Ureter (tissue), 1 donor: ENCODE data around the gene ACSM3. TPM values are rescaled to one million over a fixed set of nuclear protein-coding genes. Genes with fewer than 3 reads are reported as not detected.
"Not testable (repeated sequence)": the region's sequence is repeated elsewhere in the genome, so short reads cannot be mapped to it uniquely, and the experiment has no call there.

Source experiments
- DNase-seq: peaks from one replicate; pipeline ENCODE4 v3.0.0-alpha.2; 2020; ENCODE audit warnings: low spot score
- total RNA-seq: library from RNA; stranded (reverse); gene quantifications from one replicate; pipeline ENCODE4 v1.2.4, GENCODE V29; 2023
- donor health status: DM: yes; HTN: yes; CAD: no.

Gene ACSM3
- total RNA-seq, 1 donor from 2014 or later: 30.6 TPM

DNA sequence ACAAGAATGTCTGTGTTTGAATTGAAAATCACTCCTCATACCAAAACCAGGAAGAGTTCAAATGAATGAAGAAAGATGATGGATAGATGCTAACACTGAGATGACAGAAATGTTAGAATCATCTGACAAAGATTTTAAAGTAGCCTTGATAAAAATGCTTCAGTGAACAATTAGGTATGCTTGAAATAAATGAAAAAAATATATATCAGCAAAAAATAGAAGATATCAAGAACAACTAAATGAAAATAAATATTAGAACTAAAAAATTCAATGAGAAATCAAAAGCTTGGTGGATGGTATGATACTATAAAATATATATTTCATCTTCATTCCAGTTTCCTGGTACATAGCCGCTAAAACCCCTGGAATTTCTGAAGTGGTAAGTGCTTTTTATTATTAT is 8.6 kb upstream of the ACSM3 start:
- no peak for DNase-seq

DNA sequence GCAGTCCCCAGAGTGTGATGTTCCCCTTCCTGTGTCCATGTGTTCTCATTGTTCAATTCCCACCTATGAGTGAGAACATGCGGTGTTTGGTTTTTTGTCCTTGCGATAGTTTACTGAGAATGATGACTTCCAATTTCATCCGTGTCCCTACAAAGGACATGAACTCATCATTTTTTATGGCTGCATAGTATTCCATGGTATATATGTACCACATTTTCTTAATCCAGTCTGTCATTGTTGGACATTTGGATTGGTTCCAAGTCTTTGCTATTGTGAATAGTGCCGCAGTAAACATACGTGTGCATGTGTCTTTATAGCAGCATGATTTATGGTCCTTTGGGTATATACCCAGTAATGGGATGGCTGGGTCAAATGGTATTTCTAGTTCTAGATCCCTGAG is 8.0 kb upstream of the ACSM3 start:
- not testable (repeated sequence) for DNase-seq

DNA sequence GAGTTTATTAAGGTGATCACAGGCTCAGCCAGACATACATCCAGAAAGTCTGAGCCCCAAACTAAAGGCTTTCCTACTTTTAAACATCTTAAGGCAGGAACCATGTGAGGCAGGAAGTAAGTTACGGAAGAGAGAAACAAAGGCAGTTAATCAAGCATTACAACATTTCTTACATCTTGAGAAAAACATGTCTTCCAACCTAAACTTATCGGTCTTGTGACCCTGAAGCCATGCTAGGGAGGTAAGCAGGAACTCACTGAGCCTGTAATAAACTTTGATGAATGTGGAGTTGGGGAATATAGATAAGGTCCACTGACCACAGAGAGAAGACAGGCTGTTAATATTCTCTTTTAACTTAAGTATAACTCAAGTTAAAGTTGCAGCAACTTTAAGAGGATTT is 3.5 kb upstream of the ACSM3 start:
- no peak for DNase-seq

DNA sequence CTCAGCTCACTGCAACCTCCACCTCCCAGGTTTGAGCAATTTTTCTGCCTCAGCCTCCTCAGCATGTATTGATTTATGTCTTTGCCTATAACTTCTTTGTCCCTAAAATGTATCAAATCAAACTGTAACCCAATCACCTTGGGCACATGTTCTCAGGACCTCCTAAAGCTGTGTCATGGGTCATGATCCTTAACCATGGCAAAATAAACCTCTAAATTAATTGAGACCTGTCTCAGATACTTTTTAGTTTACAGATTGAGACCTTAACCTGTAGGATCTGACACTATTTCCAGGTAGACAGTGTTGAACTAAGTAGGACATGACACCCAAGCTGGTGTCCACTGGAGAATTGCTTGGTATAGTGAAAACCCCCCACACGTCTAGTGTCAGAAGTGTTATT is 2.6 kb upstream of the ACSM3 start:
- no peak for DNase-seq

DNA sequence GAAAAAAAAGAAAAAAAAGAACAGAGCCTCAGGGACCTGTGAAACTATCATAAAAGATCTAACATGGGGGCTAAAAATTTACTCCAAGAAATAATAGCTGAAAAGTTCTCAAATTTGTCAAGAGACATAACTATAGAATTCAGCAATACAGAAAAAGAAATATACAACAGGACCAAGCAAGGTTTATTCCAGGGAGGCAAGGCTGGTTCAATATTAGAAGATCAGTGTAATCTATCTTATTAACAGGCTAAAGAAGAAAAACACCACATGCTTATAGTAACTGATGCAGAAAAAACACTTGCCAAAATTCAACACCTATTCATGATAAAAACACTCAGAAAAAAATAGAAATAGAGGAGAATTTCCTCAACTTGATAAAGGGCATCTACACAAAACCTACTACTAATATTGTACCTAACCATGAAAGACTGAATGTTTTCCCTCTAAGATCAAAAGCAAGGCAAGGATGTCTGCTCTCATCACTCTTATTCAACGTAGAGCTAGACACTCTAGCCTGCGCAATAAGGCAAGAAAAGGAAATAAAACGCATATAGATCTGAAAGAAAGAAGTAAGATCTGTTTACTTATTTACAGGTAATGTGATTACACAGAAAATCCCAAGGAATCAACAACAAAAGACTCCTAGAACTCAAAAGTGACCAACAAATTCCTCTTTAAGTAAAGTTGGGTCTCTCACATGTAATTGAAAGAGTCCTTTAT is 1.2 kb upstream of the ACSM3 start:
- DNase-seq: no peak

DNA sequence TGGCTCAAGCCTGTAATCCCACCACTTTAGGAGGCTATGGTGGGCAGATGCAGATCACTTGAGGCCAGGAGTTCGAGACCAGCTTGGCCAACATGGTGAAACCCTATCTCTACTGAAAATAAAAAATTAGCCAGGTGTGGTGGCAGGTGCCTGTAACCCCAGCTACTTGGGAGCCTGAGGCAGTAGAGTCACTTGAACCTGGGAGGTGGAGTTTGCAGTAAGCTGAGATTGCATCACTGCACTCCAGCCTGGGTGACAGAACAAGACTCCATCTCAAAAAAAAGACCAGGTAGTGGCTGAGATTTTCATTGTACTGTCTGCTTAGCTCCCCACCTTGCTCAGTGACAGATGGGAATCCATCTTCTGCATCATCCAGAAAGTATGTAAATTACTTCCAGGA is 634 bp downstream of the ACSM3 start:
- not testable (repeated sequence) for DNase-seq

DNA sequence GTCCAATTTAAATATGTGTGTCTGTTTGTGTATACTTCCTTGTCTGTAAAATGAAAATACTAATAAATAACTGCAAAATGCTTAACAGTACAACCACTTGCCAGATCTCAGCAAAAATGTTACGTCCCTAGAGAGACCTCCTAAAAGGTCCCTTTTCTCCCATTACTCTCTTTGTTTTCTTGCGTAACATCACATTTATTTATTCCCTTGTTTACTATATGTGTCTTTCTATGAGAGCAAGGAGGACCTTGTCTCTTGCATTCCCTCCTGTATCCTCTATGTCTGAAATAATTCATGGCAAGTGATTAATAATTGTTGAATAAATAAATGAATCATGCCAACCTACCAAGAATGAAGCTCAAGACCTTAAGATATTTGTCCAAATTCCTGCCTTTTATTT is 1.9 kb downstream of the ACSM3 start:
- no peak for DNase-seq

DNA sequence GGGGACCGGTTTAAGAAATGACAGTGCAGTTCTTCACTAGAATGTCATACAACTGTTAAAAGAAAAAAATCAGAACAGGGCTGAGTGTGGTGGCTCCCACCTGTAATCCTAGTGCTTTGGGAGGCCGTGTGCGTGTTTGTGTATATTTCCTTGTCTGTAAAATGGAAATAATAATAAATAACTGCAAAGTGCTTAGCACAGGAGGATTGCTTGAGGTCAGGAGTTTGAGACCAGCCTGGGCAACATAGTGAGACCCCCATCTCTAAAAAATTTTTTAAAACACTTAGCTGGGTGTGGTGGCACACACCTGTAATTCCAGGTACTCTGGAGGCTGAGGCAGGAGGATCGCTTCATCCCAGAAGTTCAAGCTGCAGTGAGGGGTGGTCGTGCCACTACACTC is 2.5 kb downstream of the ACSM3 start:
- DNase-seq: no peak

DNA sequence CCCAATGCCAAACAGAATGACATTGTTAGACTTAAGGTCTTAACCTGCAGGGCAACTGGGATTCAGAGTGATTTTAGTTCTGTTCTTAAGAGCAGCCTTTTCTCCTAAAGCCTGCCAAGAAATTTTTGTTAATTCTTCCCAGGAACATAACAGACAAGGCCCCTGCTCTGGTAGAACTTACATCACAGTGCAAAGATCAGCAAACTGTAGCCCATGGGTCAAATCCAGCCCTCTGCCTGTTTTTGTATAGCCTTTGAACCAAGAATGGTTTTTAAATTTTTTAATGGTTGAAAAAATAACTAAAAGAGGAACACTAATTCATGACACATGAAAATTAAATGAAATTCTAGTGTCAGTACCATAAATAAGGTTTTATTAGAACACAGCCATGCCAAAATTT is 3.8 kb downstream of the ACSM3 start:
- DNase-seq: no peak

DNA sequence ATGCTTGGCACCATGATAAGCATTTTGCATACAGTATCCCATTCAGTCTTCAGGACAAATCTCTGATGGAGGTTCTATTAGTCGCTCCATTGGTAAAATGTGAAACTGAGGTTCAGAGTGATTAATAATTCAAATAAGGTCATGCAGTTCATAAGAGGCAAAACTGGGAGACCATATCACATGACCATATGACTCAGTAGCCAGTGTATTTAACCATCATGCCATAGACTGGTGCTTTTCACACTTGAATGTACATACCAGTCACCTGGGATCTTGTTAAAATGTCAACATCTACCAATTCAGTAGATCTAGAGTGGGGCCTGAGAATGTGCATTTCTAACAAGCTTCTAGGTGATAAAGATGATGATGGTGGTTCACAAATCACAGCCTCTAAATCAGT is 4.3 kb downstream of the ACSM3 start:
- no peak for DNase-seq

DNA sequence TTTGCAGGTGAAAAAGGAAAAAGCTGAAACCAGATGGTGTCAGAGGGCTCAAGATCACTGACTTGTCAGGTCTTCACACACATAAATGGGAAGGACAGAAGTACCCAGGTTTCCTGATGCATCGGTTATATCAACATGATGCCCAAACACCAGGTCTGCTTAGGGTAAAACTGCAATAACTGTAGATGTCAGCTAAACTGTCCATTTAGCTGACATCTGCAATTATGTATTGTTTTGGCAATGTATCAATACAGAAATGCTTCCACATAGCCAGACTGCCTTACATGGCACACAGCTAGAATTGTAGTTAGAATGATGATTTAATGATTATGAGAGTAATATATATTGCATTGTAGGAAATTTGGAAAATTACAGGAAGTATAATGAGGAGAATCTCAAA is 5.0 kb downstream of the ACSM3 start:
- no peak for DNase-seq

DNA sequence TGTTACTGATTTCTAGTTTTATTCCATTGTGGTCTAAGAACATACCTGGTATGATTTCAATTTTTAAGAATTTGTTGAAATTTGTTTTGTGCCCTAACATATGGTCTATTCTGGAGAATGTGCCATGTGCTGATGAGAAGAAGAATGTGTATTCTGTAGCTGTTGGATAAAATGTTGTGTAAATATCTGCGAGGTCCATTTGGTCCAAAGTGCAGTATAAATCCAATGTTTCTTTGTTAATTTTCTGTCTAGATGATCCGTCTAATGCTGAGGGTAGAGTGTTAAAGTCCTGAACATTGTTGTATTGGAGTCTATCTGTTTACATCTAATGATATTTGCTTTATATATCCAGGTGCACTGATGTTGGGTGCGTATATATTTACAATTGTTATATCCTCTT is 9.9 kb downstream of the ACSM3 start:
- no peak for DNase-seq

DNA sequence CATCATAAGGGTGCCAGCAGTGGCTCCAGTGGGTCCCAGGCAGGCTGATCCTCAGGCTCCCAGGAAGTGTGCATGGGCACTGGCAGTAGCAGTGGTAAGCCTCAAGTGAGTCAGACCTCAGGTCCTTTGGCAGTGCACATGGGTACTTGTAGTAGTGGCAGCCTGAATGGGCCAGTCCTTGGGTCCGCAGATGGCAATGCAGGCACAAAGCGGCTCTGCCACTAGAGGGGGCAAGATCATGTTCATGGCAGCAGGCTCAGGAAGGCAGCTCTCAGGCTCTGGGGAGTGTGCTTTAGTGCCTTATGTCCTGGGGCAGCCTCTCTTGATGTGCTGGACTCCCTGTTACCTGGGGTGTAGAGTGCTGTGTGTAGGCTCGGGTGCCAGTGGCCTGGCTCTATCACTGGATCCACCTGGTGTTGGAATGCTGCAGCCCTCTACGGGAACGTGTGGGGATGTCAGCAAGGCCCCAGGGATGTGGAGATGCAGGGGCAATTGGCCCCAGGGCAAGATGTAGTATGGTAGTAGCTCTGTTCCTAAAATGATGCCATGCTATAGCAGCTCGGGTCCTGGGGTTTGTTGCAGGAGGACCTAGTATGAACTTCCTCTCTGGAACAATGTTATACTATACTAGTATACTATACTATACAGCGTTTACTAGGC is 11.0 kb downstream of the ACSM3 start:
- DNase-seq: no peak

DNA sequence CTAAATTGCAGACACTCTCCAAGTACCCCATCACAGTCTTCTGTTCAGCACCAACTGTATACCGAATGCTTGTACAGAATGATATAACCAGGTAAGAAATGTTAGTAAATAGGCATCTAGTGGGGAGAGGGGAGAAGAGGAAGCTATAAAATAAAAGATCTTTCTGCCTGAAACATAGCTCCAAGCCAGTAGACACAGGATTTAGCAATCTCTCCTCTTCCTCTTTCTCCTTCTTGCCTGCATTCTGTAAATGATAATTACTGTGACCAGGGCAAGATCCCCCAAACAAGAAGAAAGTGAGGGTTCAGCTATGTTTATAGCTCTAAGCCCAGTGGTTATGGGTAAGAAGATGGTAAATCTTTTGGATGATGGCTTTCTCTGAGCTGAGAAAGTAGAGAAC is 17.9 kb downstream of the ACSM3 start:
- DNase-seq: no peak

DNA sequence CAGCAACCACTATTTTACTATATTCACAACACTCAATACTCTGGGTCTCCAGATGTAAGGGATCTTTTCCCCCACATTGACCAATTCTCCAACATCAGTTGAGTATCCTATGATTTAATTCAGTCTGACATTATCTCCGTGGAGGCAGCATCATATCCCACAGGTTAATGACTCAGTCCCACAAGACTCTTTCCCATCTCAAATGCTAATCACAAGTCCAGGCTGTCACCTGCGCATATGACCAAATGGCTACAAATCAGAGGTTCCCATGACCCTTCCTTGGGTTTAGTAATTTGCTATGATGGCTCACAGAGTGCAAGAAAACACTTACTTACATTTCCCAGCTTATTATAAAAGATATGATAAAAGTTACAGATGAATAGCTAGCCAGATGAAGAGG is 18.7 kb downstream of the ACSM3 start:
- no peak for DNase-seq

DNA sequence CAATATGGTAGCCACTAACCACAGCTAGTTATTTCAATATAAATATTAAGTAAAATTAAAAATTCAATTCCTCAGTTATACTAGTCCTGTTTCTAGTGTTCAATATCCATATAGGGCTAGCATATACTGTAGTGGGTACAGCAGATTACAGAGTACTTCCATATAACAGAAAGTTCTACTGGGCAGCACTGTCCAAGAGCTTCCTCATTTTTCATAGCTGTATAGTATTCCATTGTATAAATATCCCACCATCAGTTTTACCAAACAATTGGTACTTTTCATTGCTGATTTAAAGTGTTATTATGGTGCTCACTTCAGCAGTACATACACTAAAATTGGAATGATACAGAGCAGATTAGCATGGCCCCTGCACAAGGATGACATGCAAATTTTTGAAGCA is 20.4 kb downstream of the ACSM3 start:
- no peak for DNase-seq

DNA sequence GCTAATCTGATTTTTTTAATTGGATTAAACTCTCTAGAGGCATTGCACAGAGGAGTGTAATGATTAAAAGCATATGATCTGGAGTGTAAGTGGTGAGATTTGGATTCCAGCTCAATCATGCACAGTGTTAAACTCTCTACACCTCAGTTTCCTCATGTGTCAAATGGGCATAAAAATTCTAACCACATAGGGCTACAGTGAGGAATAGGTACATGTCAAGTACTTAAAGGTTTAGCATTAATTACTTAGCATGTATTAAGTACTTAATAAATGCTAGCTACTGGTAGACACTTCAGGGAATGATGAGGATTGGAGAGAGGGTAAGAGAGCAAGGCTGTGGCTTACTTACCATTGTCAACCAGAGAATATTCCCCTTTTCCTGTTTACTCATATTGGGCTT is 25.3 kb downstream of the ACSM3 start:
- DNase-seq: no peak

DNA sequence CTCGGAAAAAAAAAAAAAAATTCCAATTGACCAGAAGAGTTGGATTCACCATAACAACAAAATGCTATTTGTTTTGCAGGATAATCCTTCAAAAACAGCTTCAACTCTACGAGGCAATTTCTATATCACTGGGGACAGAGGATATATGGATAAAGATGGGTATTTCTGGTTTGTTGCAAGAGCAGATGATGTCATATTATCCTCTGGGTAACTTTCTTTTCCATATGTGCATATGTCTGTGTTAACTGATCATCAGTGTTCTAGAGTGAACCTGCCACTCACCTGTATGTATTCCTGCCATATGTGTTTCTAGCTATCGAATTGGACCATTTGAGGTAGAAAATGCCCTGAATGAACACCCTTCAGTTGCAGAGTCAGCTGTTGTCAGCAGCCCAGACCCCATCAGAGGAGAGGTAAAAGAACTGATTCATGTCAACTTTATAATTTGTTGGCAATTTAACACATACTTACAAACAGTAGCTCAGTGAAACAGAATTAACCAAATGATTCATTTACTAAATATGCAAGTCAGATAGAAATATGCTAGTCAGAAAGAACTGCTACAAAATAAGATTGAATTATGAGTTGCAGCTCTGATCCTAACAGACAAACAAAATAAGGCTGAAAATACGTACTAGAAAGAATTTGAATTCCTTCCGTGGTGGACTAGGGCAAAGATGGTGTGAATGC is 28.3 kb downstream of the ACSM3 start:
- no peak for DNase-seq

DNA sequence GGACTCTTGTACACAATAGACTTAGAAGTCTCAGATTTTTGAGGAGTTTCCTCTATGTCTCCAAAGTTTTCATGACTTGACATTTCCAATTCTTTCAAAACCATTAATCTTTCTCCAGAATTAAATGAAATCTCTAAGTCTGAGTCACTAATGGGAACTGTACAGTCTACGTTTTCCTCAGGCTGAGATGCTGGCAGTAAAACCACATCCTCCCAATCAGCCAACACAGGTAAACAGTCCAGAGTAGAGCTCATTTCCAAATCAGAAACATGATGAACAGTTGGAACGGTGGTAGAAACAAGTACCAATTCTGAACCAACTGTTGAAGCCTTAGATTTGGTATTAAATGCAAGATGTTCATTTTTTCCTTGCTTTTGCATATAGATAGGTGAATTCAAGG is 34.5 kb downstream of the ACSM3 start:
- no peak for DNase-seq

DNA sequence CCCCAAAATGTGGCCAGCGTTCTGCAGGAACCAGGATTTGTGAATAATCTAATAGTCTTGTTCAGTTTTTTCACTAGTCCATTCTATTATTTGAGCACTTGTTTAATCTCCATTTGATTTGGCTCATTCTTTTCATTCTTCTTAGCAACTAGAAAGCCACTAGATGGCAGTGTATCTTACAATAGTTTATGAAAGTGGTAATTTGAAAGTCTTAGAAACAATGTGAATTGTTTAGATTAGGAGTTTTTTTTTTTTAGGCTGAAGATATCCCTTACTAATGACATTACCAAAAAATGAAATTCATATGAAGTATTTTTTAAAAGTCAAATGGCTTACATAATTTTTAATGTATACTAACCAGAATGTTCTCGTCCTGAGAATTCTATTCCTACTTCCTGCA is 35.8 kb downstream of the ACSM3 start:
- no peak for DNase-seq

DNA sequence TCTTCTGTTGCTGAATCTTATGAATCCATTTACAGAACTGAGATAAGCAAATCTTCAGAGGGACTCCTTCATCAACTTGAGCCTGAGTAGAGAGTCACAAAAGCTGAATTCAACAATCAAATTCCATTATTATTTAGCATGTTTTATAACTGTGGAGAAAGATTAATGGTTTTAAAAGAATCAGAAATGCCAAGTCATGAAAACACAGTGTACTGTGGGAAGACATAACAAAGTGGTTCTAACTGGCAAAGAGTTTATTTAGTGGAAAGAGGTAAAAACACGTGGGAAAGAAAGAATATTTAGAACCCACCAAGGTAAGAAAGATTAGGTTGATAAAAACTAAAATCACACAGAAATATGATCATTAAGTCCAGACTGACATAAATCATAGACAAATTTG is 37.5 kb downstream of the ACSM3 start:
- DNase-seq: no peak

DNA sequence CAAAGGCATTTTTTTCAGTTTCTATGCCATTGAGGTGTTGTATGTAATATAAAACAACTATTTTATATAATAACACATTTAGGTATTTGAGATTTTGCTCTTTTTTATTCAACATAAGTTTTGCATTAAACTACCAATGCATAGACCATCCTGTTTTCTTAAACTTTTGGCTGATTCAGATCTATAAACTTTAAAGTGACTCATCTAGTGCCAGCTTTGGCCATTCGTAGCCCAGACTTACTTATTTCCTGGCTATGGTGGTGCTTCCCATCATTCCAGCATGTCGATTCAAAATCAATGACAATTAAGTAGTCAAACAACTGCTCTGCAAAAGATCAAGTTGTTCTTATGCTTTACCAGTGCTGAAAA is 39.4 kb downstream of the ACSM3 start:
- DNase-seq: no peak

DNA sequence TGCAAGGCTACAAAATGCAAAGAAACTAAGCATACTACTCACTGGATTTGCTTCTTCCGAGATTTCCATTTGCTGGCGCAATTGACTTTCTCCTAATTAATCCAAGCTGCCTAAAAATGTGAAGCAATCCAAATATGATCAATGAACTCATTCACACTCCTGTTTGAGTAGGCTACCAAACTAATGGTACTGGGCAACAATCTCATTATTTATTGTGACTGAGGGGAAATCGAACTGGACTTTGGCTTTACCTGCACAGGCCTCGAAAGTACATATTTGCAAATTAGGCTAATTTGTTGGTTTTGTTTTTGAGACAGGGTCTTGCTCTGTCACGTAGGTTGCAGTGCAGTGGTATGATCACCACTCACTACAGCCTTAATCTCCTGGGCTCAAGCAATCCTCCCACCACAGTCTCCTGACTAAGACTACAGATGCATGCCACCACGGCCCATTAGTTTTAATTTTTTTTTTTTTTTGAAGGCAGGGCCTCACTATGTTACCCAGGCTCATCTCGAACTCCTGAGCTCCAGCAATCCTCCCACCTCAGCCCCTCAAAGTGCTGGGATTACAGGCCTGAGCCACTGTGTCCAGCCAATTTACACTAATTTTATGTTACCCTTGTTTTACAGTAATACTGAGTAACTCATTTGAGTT is 39.9 kb downstream of the ACSM3 start:
- no peak for DNase-seq
